PFSK-1 (cell line): Measurements from ENCODE around the gene DNMT3B.

Experiments
- FOXP2 ChIP-seq: optimal IDR thresholded peaks from 2 replicates; pipeline ENCODE3; 2011; ENCODE audit warnings: borderline replicate concordance, control low read depth, inconsistent platforms; ENCODE audit not compliant: insufficient read depth; ENCODE audit errors: extremely low read length, extremely low read depth
- POLR2AphosphoS5 ChIP-seq: IDR thresholded peaks from 2 replicates; pipeline ENCODE4 v1.6.1; 2012; ENCODE audit warnings: low read depth, mild to moderate bottlenecking, control low read depth, low read length, moderate library complexity
- REST ChIP-seq, 2 experiments: IDR thresholded peaks; 2 replicates each; pipeline versions ENCODE4 v1.6.1 to v1.8.0; 2011 to 2012; ENCODE audit warnings: low read depth in 2 of 2, low read length in 2 of 2, control low read depth in 1 of 2, inconsistent platforms in 1 of 2, mild to moderate bottlenecking in 1 of 2, moderate library complexity in 1 of 2; ENCODE audit not compliant: insufficient read depth in 1 of 2
- SIN3A ChIP-seq: IDR thresholded peaks from 2 replicates; pipeline ENCODE4 v1.6.1; 2012; ENCODE audit warnings: mild to moderate bottlenecking, low read length, moderate library complexity, borderline replicate concordance; ENCODE audit not compliant: insufficient read depth
- TAF1 ChIP-seq: IDR thresholded peaks from 2 replicates; pipeline ENCODE4 v1.6.1; 2012; ENCODE audit warnings: low read length, control low read depth, borderline replicate concordance; ENCODE audit not compliant: insufficient read depth

DNMT3B gene

GRCh38 chr20:32823737-32824588, 61.8 kb downstream of the DNMT3B start:
- TF ChIP-seq SIN3A (no peak), REST (IDR thresholded peaks at IDR 0.05; ENCODE audit: insufficient read depth in 1 of 2, low read depth in 2 of 2, low read length in 2 of 2) (no peak), POLR2AphosphoS5 (no peak), TAF1 (no peak), FOXP2 (no peak)

- no peak for TF ChIP-seq FOXP2
- no peak for TF ChIP-seq TAF1
- TF ChIP-seq POLR2AphosphoS5, result no peak
- no peak for TF ChIP-seq SIN3A
- no peak for TF ChIP-seq REST (IDR thresholded peaks at IDR 0.05; ENCODE audit: insufficient read depth in 1 of 2, low read depth in 2 of 2, low read length in 2 of 2)
Observed at GRCh38 chr20:32828029-32828680, 66.0 kb downstream of the DNMT3B start.

- TF ChIP-seq REST (IDR thresholded peaks at IDR 0.05; ENCODE audit: insufficient read depth in 1 of 2, low read depth in 2 of 2, low read length in 2 of 2) (no peak), TAF1 (no peak), SIN3A (no peak), FOXP2 (no peak), POLR2AphosphoS5 (no peak)
Observed at GRCh38 chr20:32829311-32830005, 67.3 kb downstream of the DNMT3B start.

- TF ChIP-seq REST (IDR thresholded peaks at IDR 0.05; ENCODE audit: insufficient read depth in 1 of 2, low read depth in 2 of 2, low read length in 2 of 2), result no peak
- no peak for TF ChIP-seq FOXP2
- no peak for TF ChIP-seq POLR2AphosphoS5
- TF ChIP-seq TAF1, result no peak
- no peak for TF ChIP-seq SIN3A
Observed at GRCh38 chr20:32830437-32830836, 68.3 kb downstream of the DNMT3B start.
